HUES48 (cell line): ENCODE measurements around the gene CERCAM.

Experiments
- H3K27ac ChIP-seq: one replicate; pipeline ENCODE4 v1.7.0; 2013; ENCODE audit warnings: low read depth, low read length, inconsistent platforms
- H3K27me3 ChIP-seq: 2 replicates; pipeline ENCODE4 v1.6.1; 2013; ENCODE audit warnings: mild to moderate bottlenecking, low read length; ENCODE audit not compliant: control insufficient read depth, insufficient read depth
- H3K36me3 ChIP-seq: 2 replicates; pipeline ENCODE4 v1.6.1; 2013; ENCODE audit warnings: low read length; ENCODE audit not compliant: control insufficient read depth, insufficient read depth
- H3K4me1 ChIP-seq: 2 replicates; pipeline ENCODE4 v1.6.1; 2013; ENCODE audit warnings: mild to moderate bottlenecking, low read length; ENCODE audit not compliant: control insufficient read depth, insufficient read depth
- H3K4me3 ChIP-seq: 2 replicates; pipeline ENCODE4 v1.5.1; 2013; ENCODE audit warnings: mild to moderate bottlenecking, low read depth, low read length
- H3K9ac ChIP-seq: 2 replicates; pipeline ENCODE4 v1.6.1; 2013; ENCODE audit warnings: mild to moderate bottlenecking, low read depth, low read length, moderate library complexity
- H3K9me3 ChIP-seq: 2 replicates; pipeline ENCODE4 v1.6.1; 2013; ENCODE audit warnings: low read length; ENCODE audit not compliant: control insufficient read depth, insufficient read depth

Gene CERCAM

DNA sequence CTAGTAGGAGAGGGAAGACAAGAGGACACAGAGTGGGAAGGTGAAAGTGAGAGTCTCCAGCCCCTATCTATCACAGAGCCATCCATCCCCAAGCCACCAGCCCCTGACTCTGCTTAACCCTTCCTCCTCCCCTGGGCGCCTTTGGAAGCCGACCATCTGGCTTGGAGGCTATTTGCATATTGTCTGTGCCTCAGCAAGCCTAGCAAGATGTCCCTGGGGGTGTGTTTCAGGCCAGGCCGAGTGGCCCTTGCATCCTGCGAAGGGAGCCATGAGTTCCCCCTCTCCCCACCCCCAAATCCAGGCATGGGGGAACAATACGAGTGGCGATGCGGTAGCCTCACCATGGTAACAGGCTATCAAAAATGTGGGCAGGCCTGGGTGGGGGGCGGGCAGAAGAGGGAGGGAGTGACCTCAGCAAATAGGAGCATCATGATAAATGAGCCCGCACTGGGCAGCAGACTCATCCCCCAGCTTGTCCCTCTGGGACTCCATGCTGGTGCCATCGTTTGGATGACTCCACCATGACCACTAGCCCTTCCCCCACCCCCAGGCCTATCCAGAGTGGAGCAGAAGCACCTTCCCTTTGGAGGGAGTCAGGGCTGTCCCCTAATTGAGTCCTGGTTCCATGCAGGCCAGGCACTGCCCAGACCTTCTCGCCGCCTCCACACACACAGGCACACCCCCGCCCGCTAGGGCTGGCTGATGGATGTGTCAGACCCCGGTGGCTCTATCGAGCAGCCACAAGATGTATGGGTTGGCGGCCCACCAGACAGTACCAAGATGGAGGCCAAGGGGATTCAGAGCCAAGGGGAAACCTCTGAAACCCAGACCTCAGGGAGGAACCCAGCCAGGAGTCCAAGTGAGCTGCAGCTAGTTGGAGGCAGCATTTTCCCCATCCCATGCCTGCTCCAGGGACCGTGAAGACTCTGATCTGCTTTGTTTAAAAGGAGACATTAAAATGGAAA is 34.9 kb upstream of the CERCAM start:
- peaks cover 53% of the 10 kb centered on the region for H3K4me1 ChIP-seq
- H3K36me3 ChIP-seq: peaks cover 32% of the 10 kb centered on the region
- no peaks in the 10 kb centered on the region for H3K9me3 ChIP-seq
- peaks cover 89% of the 10 kb centered on the region for H3K27me3 ChIP-seq
- no peak overlapping the region for H3K9ac ChIP-seq
- H3K4me3 ChIP-seq: no peak overlapping the region
- no peak overlapping the region for H3K27ac ChIP-seq

DNA sequence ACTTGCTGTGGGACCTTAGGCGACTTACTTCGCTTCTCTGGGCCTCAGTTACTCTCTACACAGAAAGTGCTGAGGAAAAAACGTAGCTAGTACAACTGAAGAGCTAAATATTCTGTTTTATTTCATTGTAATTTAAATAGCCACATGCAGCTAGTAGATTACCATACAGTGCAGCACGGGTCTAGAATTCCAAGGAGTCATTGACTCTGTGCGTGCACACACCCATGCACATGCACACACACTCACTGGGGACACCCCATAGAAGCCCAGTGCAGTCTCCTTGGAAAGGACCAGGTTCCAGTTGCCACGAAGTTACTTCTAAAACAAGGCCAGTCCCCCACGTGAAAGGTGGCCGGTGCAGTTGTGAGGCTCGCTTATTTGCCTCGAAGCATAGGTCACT is 32.5 kb upstream of the CERCAM start:
- peaks cover 56% of the 10 kb centered on the region for H3K4me1 ChIP-seq
- H3K36me3 ChIP-seq: peaks cover 32% of the 10 kb centered on the region
- H3K9me3 ChIP-seq: no peaks in the 10 kb centered on the region
- H3K9ac ChIP-seq: no peak overlapping the region
- no peak overlapping the region for H3K27ac ChIP-seq
- H3K27me3 ChIP-seq: peaks cover 97% of the 10 kb centered on the region
- H3K4me3 ChIP-seq: no peak overlapping the region

DNA sequence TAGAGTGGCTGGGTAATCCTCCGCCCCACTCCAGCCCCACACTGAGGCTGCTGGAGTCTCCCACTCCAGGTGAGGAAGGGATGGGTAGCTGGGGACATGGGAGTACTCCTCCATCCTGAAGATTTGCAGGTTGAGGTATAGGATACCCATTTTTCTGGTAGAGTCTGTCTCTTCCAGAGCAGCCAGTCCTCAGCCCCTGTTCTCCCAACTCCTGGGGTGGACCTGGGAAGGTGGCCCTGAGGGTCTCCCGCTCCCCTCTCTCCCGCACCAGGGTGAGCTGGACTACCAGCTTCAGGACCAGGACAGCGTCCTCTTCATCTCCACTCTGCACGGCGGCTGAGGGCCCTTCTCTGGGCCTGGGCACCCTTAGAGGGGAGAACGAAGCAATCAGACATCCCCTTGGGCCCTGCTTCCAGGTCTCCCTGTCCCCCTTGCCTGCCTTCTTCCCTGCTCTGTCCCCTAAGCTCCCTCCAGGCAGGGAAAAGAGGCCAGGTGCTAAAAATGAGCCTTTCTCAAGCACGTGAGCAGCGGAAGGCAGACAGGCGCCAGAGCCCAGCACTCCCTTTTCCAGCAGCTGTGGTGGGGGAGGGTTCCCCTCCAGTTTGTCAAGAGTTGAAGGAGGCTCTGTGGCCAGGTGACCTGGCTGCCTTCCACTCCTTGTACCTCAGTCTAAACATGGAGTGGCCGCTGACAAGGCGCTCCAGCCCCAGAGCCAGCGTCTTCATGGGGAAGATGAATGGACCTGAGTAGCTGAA is 31.1 kb upstream of the CERCAM start:
- Histone ChIP-seq H3K36me3 (peaks cover 29% of the 10 kb centered on the region), H3K27me3 (peaks cover 97% of the 10 kb centered on the region), H3K9ac (no peak overlapping the region), H3K4me3 (no peak overlapping the region), H3K4me1 (peaks cover 54% of the 10 kb centered on the region), H3K9me3 (no peaks in the 10 kb centered on the region), H3K27ac (no peak overlapping the region)

DNA sequence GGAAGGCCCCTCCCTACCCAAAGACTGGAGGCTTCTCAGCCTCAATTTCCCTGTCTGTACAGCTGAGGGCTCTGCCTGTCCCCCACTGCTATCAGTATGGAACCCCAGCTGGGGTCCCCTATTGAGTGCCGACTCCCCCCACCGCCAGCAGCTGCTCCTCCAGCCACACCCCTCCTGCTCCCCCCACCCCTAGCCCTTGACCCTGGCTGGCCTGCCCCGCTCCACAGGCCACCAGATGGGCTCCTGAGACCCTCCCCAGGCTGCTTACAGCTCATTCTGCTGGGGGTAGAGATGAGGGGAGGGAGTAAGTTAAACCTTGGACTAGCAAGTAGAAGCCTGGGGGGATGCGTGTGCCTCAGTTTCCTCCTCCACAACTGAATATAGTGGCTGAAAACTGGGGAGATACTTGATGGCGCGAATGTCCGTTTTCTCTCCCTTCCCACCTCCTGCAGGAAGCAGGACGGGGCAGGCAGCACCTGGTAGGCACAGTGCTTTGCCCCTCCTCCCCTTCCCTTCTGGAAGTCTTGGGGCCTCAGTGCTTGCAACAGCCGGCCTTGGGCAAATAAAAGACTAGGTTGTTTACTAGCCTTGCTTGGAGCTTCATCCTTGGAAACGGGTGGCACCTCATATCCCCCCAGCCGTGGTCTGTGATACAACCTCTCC is 30.4 kb upstream of the CERCAM start:
- Histone ChIP-seq H3K4me1 (peaks cover 52% of the 10 kb centered on the region), H3K27ac (no peak overlapping the region), H3K4me3 (no peak overlapping the region), H3K36me3 (peaks cover 29% of the 10 kb centered on the region), H3K9me3 (no peaks in the 10 kb centered on the region), H3K27me3 (peaks cover 97% of the 10 kb centered on the region), H3K9ac (no peak overlapping the region)

DNA sequence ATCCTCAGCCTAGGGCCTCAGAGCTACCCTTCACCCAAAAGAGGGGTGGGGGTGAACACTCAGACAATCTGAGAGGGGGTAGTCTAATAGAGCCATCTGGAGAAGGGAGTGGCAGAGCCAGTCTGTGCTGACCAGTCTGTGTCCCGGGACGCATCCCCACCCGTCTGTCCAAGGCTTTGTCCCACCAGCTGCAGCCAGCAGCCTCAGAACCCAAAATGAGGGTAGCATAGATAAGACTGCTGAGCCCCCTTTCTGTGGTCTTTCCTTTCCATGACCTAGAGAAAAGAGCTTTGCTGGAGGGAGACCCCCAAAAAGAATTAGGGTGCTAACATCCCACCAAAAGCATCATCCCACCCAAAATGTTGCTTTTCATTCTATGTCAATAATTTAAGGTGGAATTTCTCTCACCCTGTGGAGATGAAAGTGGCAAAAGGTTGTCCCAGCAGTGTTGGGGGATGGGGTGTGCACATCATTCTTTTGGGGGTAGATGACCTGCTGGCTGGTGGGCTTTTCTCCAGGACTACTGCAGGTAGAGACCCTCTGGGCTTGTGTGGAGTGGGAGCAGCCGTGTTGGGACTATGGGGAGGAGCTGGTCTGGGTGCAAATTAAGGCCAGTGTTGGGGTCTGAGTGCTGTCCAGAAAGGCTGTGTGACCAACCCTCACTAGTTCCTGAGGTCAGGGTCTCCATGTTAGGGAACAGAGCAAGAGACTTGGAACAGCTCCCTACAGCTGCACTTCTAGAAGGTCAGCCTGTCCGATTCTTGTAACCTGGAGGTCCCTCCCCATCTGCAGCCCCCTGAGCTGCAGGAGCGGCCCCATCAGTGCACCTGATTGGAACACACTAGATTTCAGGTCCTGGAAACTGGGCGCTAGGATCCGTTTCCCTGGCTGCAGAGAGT is 29.6 kb upstream of the CERCAM start:
- Histone ChIP-seq H3K9me3 (no peaks in the 10 kb centered on the region), H3K9ac (no peak overlapping the region), H3K27me3 (peaks cover 99% of the 10 kb centered on the region), H3K36me3 (peaks cover 29% of the 10 kb centered on the region), H3K4me3 (no peak overlapping the region), H3K27ac (no peak overlapping the region), H3K4me1 (peaks cover 45% of the 10 kb centered on the region)

DNA sequence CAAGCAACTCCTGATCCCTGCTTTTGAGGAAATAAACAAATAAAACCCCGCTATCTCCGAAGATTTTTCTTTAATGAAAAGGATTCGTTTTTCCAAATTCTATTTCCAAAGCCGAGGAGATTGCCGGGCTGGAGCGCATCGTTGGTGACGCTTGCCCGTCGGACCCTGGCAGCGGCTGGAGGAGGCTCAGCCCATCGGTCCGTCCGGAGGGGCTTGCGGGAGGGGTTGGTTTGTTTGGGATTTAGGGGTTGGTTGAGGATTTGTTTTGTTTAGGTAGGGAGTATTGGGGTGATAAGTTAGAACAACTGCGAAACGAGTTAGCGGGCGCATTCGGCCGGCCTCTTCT is 28.7 kb upstream of the CERCAM start:
- Histone ChIP-seq H3K4me3 (peak overlapping the region; percentile 48; the same call in 1 of the 2 replicates), H3K9ac (no peak overlapping the region), H3K27me3 (peaks cover 99% of the 10 kb centered on the region), H3K27ac (no peak overlapping the region), H3K36me3 (peaks cover 27% of the 10 kb centered on the region), H3K9me3 (no peaks in the 10 kb centered on the region), H3K4me1 (peaks cover 48% of the 10 kb centered on the region)

DNA sequence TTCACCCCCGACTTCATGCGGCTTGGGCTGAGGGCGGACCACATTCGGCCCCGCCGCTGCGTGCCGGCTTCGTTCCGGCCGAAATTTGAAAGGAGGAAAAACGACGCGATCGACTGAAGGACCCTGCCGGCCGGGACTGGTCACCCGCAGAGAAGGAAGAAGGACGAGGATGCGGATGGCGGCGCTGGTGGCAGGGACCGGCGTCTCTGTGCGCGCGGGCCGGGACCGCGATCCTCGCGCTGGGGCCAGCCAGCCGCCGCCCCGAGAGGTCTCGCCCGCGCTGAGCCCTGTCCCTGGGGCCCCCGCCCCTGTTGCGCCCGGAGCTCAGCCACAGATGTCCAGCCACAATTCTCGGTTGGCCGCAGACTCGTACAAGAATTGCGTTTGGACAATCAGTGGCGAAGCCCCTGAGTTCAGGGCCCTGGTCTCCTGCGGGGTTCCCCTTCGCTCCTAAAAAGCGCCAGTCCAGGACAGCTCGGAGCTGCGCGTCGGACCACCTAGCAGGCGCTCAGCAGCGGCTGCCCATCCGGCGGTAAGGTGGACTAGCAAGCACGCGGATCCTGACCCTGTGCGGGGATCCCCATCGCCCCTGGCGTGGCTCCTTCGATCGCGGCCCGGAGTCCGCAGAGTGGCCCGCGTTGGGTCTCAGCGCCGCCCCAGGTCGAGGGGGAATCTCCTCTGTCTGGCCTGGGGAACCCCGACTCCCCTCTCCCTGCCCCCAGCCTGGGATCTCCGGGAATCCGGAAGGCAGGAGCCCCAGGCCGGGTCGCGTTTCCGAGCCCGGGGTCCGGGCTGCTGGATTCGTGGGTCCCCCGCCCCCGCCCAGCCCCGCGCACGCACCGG is 28.1 kb upstream of the CERCAM start:
- Histone ChIP-seq H3K36me3 (peaks cover 21% of the 10 kb centered on the region), H3K9me3 (no peaks in the 10 kb centered on the region), H3K4me1 (peaks cover 54% of the 10 kb centered on the region), H3K27ac (no peak overlapping the region), H3K4me3 (peak overlapping the region; percentile 48), H3K9ac (no peak overlapping the region), H3K27me3 (peaks cover 99% of the 10 kb centered on the region)

DNA sequence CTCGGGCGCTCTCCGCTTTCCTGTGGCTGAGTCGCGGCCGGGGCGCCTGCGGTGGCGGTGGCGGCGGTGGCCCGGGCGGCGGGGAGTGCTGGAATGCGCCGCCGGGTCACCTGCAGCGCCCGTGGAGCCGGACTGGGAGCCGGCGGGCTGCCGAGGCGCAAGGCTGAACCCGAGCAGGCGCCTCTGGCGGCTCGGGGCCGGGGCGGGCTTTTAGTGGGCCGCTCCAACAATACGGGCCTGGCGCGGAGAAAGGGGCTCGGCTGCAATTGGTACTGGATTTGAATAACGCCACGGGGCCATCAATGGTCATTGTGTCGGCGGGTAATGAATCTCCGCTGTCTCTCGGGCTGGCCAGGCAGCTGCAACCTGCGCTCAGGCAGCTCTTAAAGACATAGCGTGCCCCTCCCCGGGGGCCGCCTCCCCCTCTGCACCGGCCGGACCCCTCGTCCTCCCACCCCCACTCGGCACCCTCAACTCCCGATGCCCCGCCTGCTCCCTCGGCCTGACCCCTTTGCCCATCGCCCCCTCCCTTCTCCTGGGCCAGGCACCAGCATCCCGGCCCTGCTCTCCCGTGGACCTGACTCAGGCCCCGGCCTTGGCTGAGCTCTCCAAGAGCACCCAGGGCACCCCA is 27.4 kb upstream of the CERCAM start:
- H3K9ac ChIP-seq: no peak overlapping the region
- H3K4me3 ChIP-seq: peak overlapping the region; percentile 48
- H3K27me3 ChIP-seq: peaks cover 100% of the 10 kb centered on the region
- H3K36me3 ChIP-seq: peaks cover 14% of the 10 kb centered on the region
- H3K4me1 ChIP-seq: peaks cover 58% of the 10 kb centered on the region
- no peak overlapping the region for H3K27ac ChIP-seq
- no peaks in the 10 kb centered on the region for H3K9me3 ChIP-seq

DNA sequence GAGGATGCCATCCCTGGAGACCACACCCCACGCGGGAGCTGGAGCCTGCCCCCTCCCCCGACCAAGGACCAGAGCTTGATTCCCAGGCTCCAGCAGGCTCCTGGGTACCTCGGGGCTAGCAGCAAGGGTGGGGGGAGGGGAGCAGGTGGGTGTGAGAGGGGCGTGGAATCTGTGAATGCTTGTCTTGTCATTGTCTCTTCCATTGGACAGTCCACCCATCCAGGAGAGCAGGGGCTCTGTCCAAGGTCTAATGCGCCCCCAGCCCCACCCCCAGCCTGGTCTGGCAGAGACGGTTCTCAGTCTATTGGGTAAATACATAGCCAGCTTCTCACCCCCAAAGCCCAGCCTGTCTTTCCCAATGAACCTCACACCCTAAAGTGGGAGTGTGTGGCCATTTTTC is 26.7 kb upstream of the CERCAM start:
- H3K4me3 ChIP-seq: no peak overlapping the region
- H3K4me1 ChIP-seq: peaks cover 58% of the 10 kb centered on the region
- peaks cover 7% of the 10 kb centered on the region; the same call in 1 of the 2 replicates for H3K36me3 ChIP-seq
- peaks cover 100% of the 10 kb centered on the region for H3K27me3 ChIP-seq
- no peak overlapping the region for H3K9ac ChIP-seq
- H3K27ac ChIP-seq: no peak overlapping the region
- no peaks in the 10 kb centered on the region for H3K9me3 ChIP-seq
